SKM-1 (cell line): ENCODE data around the gene FKBP6.
"Not testable (repeated sequence)": the region's sequence is repeated elsewhere in the genome, so short reads cannot be mapped to it uniquely, and the experiment has no call there.

Source experiments
- DNase-seq: peaks from one replicate; lab custom pipeline; 2025; ENCODE audit not compliant: unreplicated experiment; lab: John Stamatoyannopoulos, UW

The FKBP6 gene

DNA sequence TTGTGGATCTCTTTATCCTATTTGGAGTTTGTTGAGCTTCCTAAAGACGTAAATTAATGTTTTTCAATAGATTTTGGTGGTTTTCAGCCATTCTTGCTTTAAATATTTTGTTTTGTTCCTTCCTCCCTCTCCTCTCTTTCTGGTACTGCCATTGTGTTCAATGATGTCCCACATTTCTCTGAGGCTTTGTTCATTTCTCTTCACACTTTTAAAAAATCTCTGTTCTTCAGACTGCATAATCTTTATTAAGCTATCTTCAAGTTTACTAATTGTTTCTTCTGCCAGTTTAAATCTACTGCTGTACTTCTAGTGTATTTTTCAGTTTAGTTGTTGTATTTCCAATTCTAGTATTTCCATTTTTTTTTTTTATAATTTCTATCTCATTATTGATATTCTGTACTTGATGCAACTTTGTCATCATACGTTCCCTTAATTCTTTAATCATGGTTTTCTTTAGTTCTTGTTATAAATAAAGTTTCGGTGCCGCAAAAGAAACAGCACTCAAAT is 60.0 kb downstream of the FKBP6 start:
- no peak for DNase-seq

DNA sequence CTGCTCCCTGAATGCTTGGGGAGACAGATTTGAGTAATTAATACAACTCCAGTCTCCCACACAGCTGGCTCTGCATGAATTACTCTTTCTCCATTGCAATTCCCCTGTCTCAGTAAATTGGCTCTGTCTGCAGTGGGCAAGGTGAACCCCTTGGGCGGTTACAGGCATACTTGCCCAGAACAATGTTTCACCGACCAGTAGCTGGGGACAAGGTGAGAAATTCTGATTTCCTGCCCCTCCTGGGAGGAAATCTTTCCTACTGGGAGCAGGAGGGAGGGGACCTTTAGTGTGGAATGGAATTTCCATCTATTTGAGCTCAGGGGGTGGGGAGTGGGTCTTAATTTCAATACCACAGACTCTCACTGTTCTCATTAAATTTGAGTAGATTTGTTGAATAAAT is 63.4 kb downstream of the FKBP6 start:
- no peak for DNase-seq

DNA sequence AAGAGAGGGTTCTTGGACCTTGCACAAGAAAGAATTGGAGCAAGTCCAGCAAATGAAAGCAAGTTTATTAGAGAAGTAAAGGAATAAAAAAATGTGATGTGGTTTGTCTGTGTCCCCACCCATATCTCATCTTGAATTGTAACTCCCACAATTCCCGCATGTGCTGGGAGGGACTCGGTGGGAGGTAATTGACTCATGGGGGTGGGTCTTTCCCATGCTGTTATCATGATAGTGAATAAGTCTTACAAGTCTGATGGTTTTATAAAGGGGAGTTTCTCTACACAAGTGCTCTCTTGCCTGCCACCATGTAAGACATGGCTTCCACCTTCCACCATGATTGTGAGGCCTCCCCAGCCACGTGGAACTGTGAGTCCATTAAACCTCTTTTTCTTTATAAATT is 66.5 kb downstream of the FKBP6 start:
- DNase-seq = no peak

GRCh38 chr7:73395538-73396503 is 67.9 kb downstream of the FKBP6 start:
- no peak for DNase-seq

GRCh38 chr7:73397521-73398281 is 69.7 kb downstream of the FKBP6 start:
- no peak for DNase-seq

DNA sequence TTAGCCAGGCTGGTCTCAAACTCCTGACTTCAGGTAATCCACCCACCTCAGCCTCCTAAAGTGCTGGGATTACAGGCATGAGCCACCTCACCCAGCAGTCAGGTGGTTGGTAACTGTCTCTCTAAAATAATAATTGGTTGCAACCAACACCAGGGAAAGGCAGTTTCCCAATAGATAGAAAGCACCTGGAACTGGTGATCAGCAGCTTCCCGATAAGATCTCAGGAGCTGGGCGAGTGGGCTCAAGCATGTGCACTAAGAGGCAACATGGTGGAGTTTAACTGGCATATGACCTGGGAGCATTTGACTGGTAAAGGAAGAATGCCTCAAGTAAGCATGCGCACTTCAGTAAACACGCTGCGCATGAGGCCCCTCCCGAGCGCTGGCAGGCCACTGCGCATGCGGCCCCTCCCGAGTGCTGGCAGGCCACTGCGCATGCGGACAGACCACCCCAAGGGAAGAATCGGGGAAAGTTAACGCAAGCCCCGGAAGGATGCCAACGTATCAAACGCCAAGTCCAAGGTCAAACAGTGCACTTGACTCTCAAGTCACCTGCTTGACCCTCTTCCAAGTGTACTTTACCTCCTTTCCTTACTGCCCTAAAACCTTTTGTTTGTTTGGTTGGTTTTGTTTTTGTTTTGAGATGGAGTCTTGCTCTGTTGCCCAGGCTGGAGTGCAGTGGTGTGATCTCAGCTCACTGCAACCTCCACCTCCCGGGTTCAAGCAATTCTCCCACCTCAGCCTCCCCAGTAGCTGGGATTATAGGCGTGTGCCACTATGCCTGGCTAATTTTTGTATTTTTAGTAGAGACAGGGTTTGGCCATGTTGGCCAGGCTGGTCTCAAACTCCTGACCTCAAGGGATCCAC is 71.5 kb downstream of the FKBP6 start:
- not testable (repeated sequence) for DNase-seq

GRCh38 chr7:73404860-73405259 is 76.9 kb downstream of the FKBP6 start:
- DNase-seq = not testable (repeated sequence)
